Activated CD4-positive, alpha-beta T cell treated with anti-CD3 and anti-CD28 coated beads, Interleukin-2, amount 50 U/mL, for 4 hours (primary cell): ENCODE measurements around the gene PARVG.

Experiments
- DNase-seq, 2 experiments: peaks; one replicate each; pipeline ENCODE4 v3.0.0-alpha.2; 2020

PARVG gene

GRCh38 chr22:44181912-44182587, 1.3 kb downstream of the PARVG start:
- DNase-seq, result no peak

DNA sequence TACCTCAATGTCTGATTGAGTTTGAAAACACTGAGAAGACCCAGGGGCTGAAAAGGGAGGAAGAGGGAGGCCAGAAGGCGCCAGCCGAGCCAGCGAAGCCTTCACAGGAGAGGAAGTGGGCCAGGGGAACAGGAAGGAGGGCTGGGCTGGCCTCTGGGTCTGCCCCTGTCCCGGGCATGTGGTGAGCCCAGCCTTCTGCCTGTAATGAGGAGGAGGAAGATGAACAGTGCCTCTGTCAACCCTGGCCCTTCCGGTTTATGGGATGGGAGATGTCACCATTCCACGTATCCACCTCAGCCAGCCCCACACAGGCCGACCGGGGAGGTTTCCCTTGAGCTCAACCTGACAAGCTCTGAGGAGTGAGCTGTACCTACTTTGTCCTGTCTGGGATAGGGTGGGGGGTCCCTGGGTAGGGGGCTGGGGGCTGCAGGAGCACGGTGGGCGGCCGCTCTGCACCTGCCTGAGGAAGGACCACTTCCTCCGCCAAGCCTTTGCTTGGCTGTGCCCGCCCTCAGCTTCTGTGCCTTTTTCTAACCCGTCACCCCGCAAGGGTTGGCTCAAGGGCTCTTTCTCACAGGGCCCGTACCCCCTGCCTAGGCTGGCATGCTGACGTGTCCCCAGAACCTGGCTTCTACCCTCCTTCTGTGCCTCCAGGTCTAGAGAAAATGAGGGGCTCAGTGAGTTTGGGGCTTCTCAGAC, 2.0 kb downstream of the PARVG start:
- peak in 1 of 2 experiments; percentile 10 for DNase-seq

GRCh38 chr22:44183287-44183588, 2.5 kb downstream of the PARVG start:
- no peak for DNase-seq

- DNase-seq, result no peak
These were observed 3.3 kb downstream of the PARVG start for GRCh38 chr22:44184006-44184405.

DNA sequence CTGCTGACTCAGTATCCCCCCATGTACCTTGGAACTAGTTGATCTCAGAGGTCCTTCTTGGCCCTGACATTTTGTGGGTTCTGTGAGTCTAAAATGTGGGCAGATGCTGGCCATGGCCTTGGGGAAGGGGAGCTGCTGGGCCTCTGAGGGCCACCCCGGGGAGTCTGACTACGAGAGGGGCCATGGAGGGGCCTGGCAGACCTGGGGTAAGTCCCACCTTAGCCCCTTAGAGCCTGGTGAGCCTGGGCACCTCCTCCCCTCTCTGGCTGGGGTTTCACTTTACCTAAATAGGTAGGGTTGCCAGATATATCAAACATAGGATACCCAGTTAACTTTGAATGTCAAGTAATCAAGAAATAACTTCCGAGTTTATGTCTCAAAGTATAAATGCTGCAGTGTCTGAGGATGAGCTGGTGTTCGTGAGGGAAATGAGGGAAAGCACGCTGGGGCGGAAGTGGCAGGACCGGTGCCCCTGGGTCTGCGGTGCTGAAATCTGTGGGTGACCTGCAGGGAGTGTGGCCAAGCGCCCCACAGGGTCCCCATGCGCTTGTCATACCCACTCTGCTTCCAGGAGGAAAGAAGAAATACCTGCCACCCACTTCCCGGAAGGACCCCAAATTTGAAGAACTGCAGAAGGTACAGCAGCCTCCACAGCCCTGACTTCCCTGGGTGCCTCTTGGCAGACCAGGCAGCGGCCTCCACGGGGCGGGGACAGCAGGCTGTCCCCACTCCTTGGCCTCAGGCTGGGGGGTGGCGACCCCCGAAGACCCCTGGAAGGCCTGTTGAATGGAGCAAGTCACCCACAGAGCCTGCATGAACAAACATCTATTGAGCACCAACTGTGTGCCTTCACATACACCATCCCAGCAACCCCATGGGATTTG, 4.8 kb downstream of the PARVG start:
- no peak for DNase-seq

GRCh38 chr22:44186121-44186510, 5.4 kb downstream of the PARVG start:
- no peak for DNase-seq

GRCh38 chr22:44186737-44187136, 6.0 kb downstream of the PARVG start:
- no peak for DNase-seq

GRCh38 chr22:44187652-44188230, 7.0 kb downstream of the PARVG start:
- no peak for DNase-seq

DNA sequence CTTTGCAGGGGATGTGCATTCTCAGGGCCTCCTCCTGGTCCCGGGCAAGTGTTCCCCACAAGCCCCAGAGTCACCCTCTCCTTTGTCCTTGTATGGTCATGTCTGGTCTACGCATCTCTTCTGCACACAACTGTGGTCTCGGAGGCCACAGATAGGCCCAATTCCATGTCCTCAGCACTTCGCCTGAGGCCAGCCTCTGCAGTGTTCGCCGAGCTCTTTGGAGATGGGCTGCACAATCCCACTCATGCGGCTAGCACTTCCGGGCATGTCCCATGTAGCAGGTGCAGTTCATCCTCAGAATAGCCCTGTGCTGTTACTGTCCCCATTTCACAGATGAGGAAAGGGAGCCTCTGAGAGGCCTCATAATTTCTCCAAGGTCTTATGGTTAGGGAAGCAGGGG, 7.6 kb downstream of the PARVG start:
- no peak for DNase-seq

DNA sequence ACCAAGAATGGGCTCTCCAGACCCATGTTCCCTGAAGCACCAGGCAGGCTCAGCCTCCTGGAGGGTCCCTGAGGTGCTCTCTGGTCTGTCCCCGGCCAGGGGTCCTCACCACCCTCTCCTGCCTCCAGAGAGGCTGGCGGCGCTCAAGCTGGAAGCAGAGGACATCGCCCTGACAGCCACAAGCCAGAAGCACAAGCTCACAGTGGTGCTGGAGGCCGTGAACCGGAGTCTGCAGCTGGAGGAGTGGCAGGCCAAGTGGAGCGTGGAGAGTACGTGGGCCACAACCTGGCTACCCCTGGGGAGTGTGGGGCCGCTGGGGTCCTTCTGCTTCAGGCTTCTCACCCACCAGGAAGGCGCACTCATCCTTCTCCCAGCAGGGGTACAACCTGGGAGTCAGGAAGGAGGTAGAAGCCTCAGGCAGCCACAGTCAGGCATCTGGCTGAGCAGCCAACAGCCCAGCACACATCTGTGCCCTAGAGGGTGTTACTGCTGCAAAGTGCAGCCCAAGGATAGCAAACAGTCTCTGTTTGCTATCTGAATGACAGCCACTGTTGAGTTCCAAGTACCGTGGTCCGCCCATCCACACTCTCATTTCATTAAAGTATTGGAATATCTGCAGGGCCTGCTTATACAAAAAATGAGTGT, 8.4 kb downstream of the PARVG start:
- no peak for DNase-seq

GRCh38 chr22:44190381-44190976, 9.8 kb downstream of the PARVG start:
- DNase-seq, result no peak

- peak; percentile 14 to 29 for DNase-seq
These were observed 10.3 kb downstream of the PARVG start for GRCh38 chr22:44191036-44191454.

DNA sequence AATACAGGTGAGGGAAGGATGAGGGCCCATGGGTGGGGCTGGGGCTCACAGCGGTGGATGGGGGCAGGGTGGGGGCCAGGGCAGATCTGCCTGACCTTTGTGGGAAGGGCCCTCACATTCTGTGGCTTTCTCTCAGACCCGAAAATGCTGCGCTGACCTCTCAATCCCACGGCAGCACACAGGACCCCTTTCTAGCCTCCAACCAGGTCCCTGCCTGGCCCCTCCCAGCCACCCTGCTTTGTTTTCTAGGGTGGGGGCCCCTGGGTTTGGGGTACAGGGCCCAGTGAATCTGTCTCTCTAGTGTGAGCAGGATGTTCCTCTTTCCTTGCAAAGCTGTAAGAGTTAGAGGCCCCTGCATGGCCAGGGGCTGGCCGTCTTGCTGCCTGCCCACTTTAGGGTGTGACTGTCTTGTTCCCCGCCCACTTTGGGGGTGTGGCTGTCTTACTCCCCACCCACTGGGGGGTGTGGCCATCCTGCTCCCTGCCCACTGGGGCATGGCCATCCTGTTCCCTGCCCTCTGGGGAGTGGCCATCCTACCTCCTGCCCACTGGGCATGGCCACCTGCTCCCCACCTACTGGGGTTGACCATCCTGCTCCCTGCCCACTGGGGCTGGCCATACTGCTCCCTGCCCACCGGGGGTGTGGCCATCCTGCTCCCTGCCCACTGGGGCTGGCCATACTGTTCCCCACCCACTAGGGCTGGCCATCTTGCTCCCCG, 11.5 kb downstream of the PARVG start:
- no peak for DNase-seq

- no peak for DNase-seq
These were observed 12.2 kb downstream of the PARVG start for GRCh38 chr22:44192816-44193534.

DNA sequence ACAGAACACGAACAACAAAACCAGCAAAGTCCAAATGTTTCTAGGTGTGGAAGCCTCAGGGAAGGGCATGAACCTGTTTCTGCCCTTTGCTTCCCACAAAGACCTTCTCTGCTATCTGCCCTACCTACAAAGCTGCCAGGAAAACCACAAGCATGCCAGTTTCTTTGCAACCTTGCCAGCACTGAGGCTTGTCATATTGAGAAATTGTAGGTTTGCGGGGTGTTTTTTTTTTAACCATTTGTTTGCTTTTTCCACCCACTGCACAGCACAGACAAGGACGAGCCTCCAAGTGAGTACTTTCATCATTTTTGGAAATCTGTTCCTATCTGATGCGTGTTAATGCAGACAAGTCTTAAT, 12.8 kb downstream of the PARVG start:
- DNase-seq, result no peak

GRCh38 chr22:44194569-44194968, 13.8 kb downstream of the PARVG start:
- DNase-seq, result no peak

- DNase-seq, result no peak
These were observed 14.6 kb downstream of the PARVG start for GRCh38 chr22:44195189-44195871.

DNA sequence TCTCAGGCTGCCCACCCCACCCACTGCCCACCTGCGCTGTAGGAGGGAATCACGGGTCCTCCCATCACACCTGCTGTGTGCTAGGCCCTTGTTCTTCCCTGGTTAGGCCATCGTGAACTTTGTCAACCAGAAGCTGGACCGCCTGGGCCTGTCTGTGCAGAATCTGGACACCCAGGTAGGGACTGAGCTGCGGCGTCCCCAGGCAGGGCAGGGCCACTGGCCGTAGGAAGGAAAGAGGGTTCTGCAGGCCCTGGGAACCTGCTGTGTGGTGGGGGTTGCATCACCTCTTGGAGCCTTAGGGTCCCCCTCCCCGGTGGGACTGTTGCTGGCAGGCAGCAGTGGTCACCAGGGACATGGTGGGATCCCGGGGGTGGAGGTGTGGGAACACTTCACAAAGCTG, 15.5 kb downstream of the PARVG start:
- DNase-seq, result no peak

DNA sequence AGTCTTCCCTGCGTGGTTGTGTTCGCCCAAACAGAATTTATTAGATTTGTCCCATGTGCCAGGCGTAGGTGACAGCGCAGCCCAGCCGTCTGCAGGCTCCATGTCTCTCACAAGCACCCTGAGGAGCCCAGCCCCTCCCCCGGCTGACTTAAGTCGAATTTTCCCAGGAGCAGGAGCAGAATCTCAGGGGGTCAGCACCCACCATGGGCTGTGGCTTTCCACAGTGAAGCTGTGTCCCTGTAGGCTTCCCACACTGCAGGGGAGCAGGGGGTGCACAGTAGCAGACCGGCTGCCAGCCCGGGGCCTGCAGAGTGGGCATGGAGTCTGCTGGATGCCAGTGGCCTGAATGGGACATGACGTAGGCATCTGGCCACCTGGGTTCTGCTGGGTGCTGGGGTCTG, 16.0 kb downstream of the PARVG start:
- no peak for DNase-seq

- DNase-seq, result no peak
These were observed 16.5 kb downstream of the PARVG start for GRCh38 chr22:44197271-44197670.

DNA sequence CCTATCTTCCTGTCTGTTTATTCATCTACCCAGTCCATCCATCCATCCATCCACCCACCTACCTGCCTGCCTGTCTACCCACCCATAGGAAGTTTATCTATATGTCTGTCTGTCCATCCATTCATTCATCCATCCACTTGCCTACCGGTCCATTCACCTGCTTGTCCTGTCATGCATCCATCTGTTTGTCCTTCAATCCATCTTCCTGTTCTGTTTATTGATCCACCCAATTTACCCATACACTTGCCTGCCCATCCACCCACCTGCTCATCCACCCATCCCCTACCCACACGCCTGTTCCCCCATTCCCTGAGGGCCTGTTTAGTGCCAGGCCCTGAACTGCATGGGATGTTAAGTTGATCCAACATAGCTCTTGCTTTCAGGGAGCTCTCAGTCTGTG, 18.4 kb downstream of the PARVG start:
- no peak for DNase-seq
